Upper lobe of right lung (tissue), 1 donor: ENCODE measurements around the gene ODC1. TPM values are rescaled to one million over a fixed set of nuclear protein-coding genes. Genes with fewer than 3 reads are reported as not detected.
"Not testable (repeated sequence)": the region's sequence is repeated elsewhere in the genome, so short reads cannot be mapped to it uniquely, and the experiment has no call there.

Experiments
- ATAC-seq: fragments of 200-7000 bp; cut with Tn5 transposase; one replicate; pipeline ENCODE4 v1.9.1; 2020; ENCODE audit warnings: mild to moderate bottlenecking, moderate library complexity
- DNase-seq: peaks from one replicate; pipeline ENCODE4 v3.0.0-alpha.2; 2020
- H3K27ac ChIP-seq: fragments of 200-600 bp; one replicate; pipeline ENCODE4 v1.8.0; 2022
- H3K27me3 ChIP-seq: fragments of 200-600 bp; one replicate; pipeline ENCODE4 v1.8.0; 2022; ENCODE audit warnings: mild to moderate bottlenecking
- H3K36me3 ChIP-seq: fragments of 200-600 bp; one replicate; pipeline ENCODE4 v1.8.0; 2022
- H3K4me1 ChIP-seq: fragments of 200-600 bp; one replicate; pipeline ENCODE4 v1.8.0; 2022
- H3K4me3 ChIP-seq: fragments of 200-600 bp; one replicate; pipeline ENCODE4 v1.8.0; 2022; ENCODE audit warnings: mild to moderate bottlenecking
- H3K9me3 ChIP-seq: fragments of 200-600 bp; one replicate; pipeline ENCODE4 v1.8.0; 2022
- CTCF ChIP-seq: fragments of 200-600 bp; IDR thresholded peaks from one replicate; pipeline ENCODE4 v1.8.0; 2022; ENCODE audit warnings: antibody characterized with exemption
- intact Hi-C: fragments of 100-400 bp; cut with DNase I; formaldehyde crosslinking; loops from one replicate; pipeline ENCODE4 v1.11.0; 2022
- total RNA-seq: library from RNA; stranded (reverse); fragmentation: NEBNext Ultra II Directional; extraction: Animal tissue kit (Norgen Biotek cat#: 25700); gene quantifications from one replicate; pipeline ENCODE4 v1.2.1, GENCODE V29; 2021
- donor health status: DM: no; HTN: yes; CAD: no; lungs with severe emphysema.

Gene ODC1
- total RNA-seq, 1 donor from 2014 or later: 50.9 TPM

- H3K27ac ChIP-seq: no peak overlapping the region
Measured at GRCh38 chr2:10444463-10444862, 3.7 kb downstream of the ODC1 start.

GRCh38 chr2:10442469-10443126 lies 5.5 kb downstream of the ODC1 start:
- H3K27ac ChIP-seq, H3K9me3 ChIP-seq, DNase-seq, ATAC-seq, H3K4me3 ChIP-seq, H3K27me3 ChIP-seq, intact Hi-C loops: not testable (repeated sequence)
- Histone ChIP-seq H3K36me3 (peaks cover 62% of the 10 kb centered on the region), H3K4me1 (peaks cover 21% of the 10 kb centered on the region)

More at GRCh38 chr2:10444463-10444862, 3.7 kb downstream of the ODC1 start:
- DNase-seq (no peak), ATAC-seq (no peak)
- H3K4me1 ChIP-seq: peaks cover 25% of the 10 kb centered on the region
- peaks cover 56% of the 10 kb centered on the region for H3K36me3 ChIP-seq
- H3K4me3 ChIP-seq: no peak overlapping the region
- TF ChIP-seq CTCF: no peak
- H3K9me3 ChIP-seq: no peaks in the 10 kb centered on the region
- intact Hi-C loops: no loop called here
- no peaks in the 10 kb centered on the region for H3K27me3 ChIP-seq

GRCh38 chr2:10441948-10442347 lies 6.2 kb downstream of the ODC1 start:
- ATAC-seq: no peak
- Histone ChIP-seq H3K4me3 (no peak overlapping the region), H3K27ac (no peak overlapping the region), H3K27me3 (no peaks in the 10 kb centered on the region), H3K4me1 (peaks cover 16% of the 10 kb centered on the region), H3K9me3 (no peaks in the 10 kb centered on the region), H3K36me3 (peaks cover 62% of the 10 kb centered on the region)
- no peak for DNase-seq
- no peak for TF ChIP-seq CTCF
- intact Hi-C loops: no loop called here

GRCh38 chr2:10440736-10441135 lies 7.4 kb downstream of the ODC1 start:
- TF ChIP-seq CTCF: no peak
- no peak overlapping the region for H3K4me3 ChIP-seq
- H3K4me1 ChIP-seq: peaks cover 4% of the 10 kb centered on the region
- H3K9me3 ChIP-seq: no peaks in the 10 kb centered on the region
- no peaks in the 10 kb centered on the region for H3K27me3 ChIP-seq
- H3K27ac ChIP-seq: no peak overlapping the region
- DNase-seq (no peak), ATAC-seq (no peak)
- H3K36me3 ChIP-seq: peaks cover 62% of the 10 kb centered on the region
- intact Hi-C loops: no loop called here

- DNase-seq: peak; percentile 40
- Histone ChIP-seq H3K4me1 (no peaks in the 10 kb centered on the region), H3K36me3 (peaks cover 61% of the 10 kb centered on the region), H3K27me3 (no peaks in the 10 kb centered on the region), H3K4me3 (no peak overlapping the region), H3K9me3 (no peaks in the 10 kb centered on the region), H3K27ac (no peak overlapping the region)
- no peak for TF ChIP-seq CTCF
- intact Hi-C loops: loop anchor here (5.0 kb wide), 2 partner anchors 318 to 373 kb away; partner anchors contain the start of gene RRM2
- ATAC-seq: no peak
Measured at GRCh38 chr2:10439971-10440370, 8.2 kb downstream of the ODC1 start.

- Histone ChIP-seq H3K4me3 (no peak overlapping the region), H3K9me3 (no peaks in the 10 kb centered on the region), H3K27me3 (no peaks in the 10 kb centered on the region), H3K27ac (no peak overlapping the region), H3K4me1 (no peaks in the 10 kb centered on the region), H3K36me3 (peaks cover 54% of the 10 kb centered on the region)
- DNase-seq (no peak), ATAC-seq (no peak)
- intact Hi-C loops: loop anchor here (5.0 kb wide), 2 partner anchors 317 to 372 kb away; partner anchors contain the start of gene RRM2
- TF ChIP-seq CTCF: no peak
Measured at GRCh38 chr2:10439185-10439879, 8.8 kb downstream of the ODC1 start.
